Colonic mucosa (tissue), 4 donors: ENCODE measurements around the gene DUSP7. TPM values are rescaled to one million over a fixed set of nuclear protein-coding genes. Genes with fewer than 3 reads are reported as not detected.

Source experiments
- DNase-seq: peaks from one replicate; pipeline ENCODE4 v3.0.0-alpha.2; 2020
- H3K27ac ChIP-seq: fragments of 200-600 bp; one replicate; pipeline ENCODE4 v1.8.0; 2021
- H3K27me3 ChIP-seq: fragments of 200-600 bp; one replicate; pipeline ENCODE4 v1.8.0; 2021
- H3K36me3 ChIP-seq: fragments of 200-600 bp; one replicate; pipeline ENCODE4 v1.8.0; 2021
- H3K4me1 ChIP-seq: fragments of 200-600 bp; one replicate; pipeline ENCODE4 v1.8.0; 2021; ENCODE audit warnings: mild to moderate bottlenecking
- H3K4me3 ChIP-seq: fragments of 200-600 bp; one replicate; pipeline ENCODE4 v1.8.0; 2021
- H3K9ac ChIP-seq, 2 donors: one replicate each; pipeline ENCODE4 v1.7.0; 2013; ENCODE audit warnings: control low read depth in 2 of 2, low read depth in 2 of 2, low read length in 2 of 2
- H3K9me3 ChIP-seq: fragments of 200-600 bp; one replicate; pipeline ENCODE4 v1.8.0; 2021
- CTCF ChIP-seq: fragments of 200-600 bp; IDR thresholded peaks from one replicate; pipeline ENCODE4 v1.8.0; 2022; ENCODE audit warnings: antibody characterized with exemption, mild to moderate bottlenecking
- intact Hi-C: fragments of 100-400 bp; cut with DNase I; formaldehyde crosslinking; loops from one replicate; pipeline ENCODE4 v1.14.1; 2022
- total RNA-seq, 2 donors: library from RNA; stranded (reverse); fragmentation: NEBNext Ultra II Directional in 1 of 2; extraction: Animal tissue kit (Norgen Biotek cat#: 25700) in 1 of 2; gene quantifications; one replicate each; pipeline ENCODE4 v1.2.1, GENCODE V29; 2021
- donor health status: healthy.
- donor health status: DM: no; HTN: no; CAD: no.
- donor health status: DM: no; HTN: no; CAD: no.

Gene DUSP7
- total RNA-seq, 2 donors from 2014 or later: 9.5 to 9.8 TPM

DNA sequence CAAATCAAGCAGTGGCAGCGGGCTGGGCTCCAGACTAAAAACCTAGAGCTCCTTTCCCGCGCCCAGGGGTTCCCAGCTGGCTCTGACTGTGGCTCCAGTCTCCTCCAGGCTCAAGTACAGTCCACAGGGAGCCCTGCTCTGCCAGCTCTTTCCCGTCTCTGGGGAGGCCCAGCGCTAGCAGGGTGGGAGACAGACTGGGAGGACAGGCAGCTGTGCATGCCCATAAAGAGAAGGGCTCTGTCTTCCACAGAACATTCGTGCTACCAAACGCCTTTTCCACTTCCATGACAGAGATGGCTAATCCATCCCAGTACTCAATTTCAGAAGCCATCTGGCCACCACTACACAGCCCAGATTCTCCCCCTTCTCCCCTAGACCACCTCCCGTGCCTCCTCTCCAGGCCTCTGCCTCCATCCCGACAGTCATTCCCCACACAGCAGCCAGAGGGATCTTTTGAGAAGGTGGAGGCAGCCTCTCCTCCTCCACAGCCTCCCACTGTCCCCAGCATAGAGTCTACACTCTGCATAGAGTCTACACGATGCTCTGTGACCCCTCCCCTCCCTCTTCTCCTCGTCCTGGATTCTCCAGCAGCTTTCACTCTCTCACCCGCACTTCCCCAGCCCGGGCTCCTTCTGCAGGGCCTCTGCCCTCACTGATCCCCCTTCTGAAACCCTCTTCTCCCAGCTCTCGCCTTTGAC lies 6.8 kb upstream of the DUSP7 start:
- Histone ChIP-seq H3K9me3 (no peaks in the 10 kb centered on the region), H3K27ac (no peak overlapping the region), H3K4me3 (no peak overlapping the region), H3K9ac (no peak overlapping the region), H3K4me1 (no peaks in the 10 kb centered on the region), H3K27me3 (no peaks in the 10 kb centered on the region), H3K36me3 (no peaks in the 10 kb centered on the region)
- no peak for TF ChIP-seq CTCF
- no peak for DNase-seq
- intact Hi-C loops: loop anchor here (5.0 kb wide), 1 partner anchor 59 kb away; no protein-coding TSS in a partner anchor

DNA sequence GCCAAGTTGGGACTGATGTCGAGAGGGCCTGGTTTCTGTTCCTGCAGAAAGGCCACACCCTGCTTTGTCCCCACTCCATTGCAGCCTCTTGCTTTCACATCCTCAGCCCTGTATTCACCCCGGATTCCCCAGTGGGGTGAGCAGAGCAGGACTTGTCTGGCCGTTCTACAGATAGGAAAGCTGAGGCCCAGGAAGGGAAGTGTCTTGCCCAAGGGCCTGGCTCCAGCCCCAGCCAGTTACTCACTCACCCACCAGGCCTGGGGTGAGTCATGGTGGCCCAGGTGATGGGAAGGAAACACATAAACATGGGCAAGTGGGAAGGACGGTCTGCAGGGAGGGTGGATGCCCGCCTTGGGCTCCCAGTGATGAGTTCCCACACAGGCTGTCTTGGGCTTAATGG lies 6.1 kb upstream of the DUSP7 start:
- Histone ChIP-seq H3K27me3 (no peaks in the 10 kb centered on the region), H3K27ac (no peak overlapping the region), H3K36me3 (no peaks in the 10 kb centered on the region), H3K9me3 (no peaks in the 10 kb centered on the region), H3K4me1 (no peaks in the 10 kb centered on the region), H3K4me3 (no peak overlapping the region), H3K9ac (no peak overlapping the region)
- TF ChIP-seq CTCF: no peak
- DNase-seq: no peak
- intact Hi-C loops: loop anchor here (5.0 kb wide), 1 partner anchor 60 kb away; no protein-coding TSS in a partner anchor

- intact Hi-C loops: loop anchor here (5.0 kb wide), 1 partner anchor 61 kb away; no protein-coding TSS in a partner anchor
- H3K27me3 ChIP-seq: no peaks in the 10 kb centered on the region
- H3K4me3 ChIP-seq: no peak overlapping the region
These were observed 4.9 kb upstream of the DUSP7 start for GRCh38 chr3:52061121-52061910.

DNA sequence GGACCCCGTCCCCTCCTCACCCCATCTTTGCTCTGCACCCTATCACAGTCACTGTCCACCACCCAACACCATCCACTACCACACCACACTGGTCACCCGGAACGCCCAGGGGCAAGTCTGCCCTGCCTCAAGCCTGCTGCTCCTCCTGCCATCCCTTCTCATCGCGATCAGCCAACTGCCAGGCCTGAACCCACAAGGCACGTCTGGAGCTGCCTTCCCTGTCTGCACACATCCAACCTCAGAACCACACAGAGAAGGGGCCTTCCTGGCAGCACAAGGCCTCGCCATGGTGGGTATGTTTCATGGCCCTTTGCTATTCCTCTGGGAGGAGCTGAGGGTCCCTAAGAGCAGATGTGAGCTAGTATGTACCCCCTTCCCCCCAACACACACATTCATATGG lies 3.4 kb upstream of the DUSP7 start:
- Histone ChIP-seq H3K27me3 (no peaks in the 10 kb centered on the region), H3K9me3 (no peaks in the 10 kb centered on the region), H3K4me1 (peaks cover 5% of the 10 kb centered on the region), H3K9ac (no peak overlapping the region), H3K27ac (no peak overlapping the region), H3K36me3 (no peaks in the 10 kb centered on the region), H3K4me3 (no peak overlapping the region)
- no peak for TF ChIP-seq CTCF
- no peak for DNase-seq
- intact Hi-C loops: loop anchor here (5.0 kb wide), 1 partner anchor 63 kb away; no protein-coding TSS in a partner anchor

More at GRCh38 chr3:52061121-52061910, 4.9 kb upstream of the DUSP7 start:
- H3K9me3 ChIP-seq: no peaks in the 10 kb centered on the region
- H3K4me1 ChIP-seq: no peaks in the 10 kb centered on the region
- DNase-seq: no peak
- H3K36me3 ChIP-seq: no peaks in the 10 kb centered on the region
- no peak for TF ChIP-seq CTCF
- no peak overlapping the region for H3K27ac ChIP-seq
- no peak overlapping the region for H3K9ac ChIP-seq

- intact Hi-C loops: no loop called here
- no peaks in the 10 kb centered on the region for H3K9me3 ChIP-seq
- H3K9ac ChIP-seq: peak overlapping the region; percentile 52 to 70
- peak overlapping the region; percentile 38 for H3K27ac ChIP-seq
- no peak for DNase-seq
- peak overlapping the region; percentile 44 for H3K4me3 ChIP-seq
- H3K36me3 ChIP-seq: no peaks in the 10 kb centered on the region
- no peak for TF ChIP-seq CTCF
- peaks cover 6% of the 10 kb centered on the region for H3K4me1 ChIP-seq
- H3K27me3 ChIP-seq: no peaks in the 10 kb centered on the region
These were observed 1.6 kb upstream of the DUSP7 start for GRCh38 chr3:52057812-52058495.
